ENCODE measurements around the gene MYOT.
A peak's percentile ranks its signal among the peaks of the same experiment; 100 is the strongest.
"Not testable (repeated sequence)": the region's sequence is repeated elsewhere in the genome, so short reads cannot be mapped to it uniquely, and the experiment has no call there.

MYOT gene

GRCh38 chr5:137856916-137857862 is 10.5 kb upstream of the MYOT start:
- DNase-seq, result no peak

GRCh38 chr5:137858223-137858916 is 9.3 kb upstream of the MYOT start:
- no peak for DNase-seq

GRCh38 chr5:137858954-137859353 is 8.7 kb upstream of the MYOT start:
- DNase-seq, result no peak

GRCh38 chr5:137862251-137862650 is 5.4 kb upstream of the MYOT start:
- no peak for DNase-seq

- not testable (repeated sequence) for DNase-seq
Measured at GRCh38 chr5:137863653-137864052, 4.0 kb upstream of the MYOT start.

- DNase-seq, result no peak
Measured at GRCh38 chr5:137866541-137867388, 895 bp upstream of the MYOT start.

GRCh38 chr5:137870647-137871339 is 3.1 kb downstream of the MYOT start:
- no peak for DNase-seq

GRCh38 chr5:137871571-137871970 is 3.9 kb downstream of the MYOT start:
- no peak for DNase-seq

- no peak for DNase-seq
Measured at GRCh38 chr5:137872466-137872865, 4.8 kb downstream of the MYOT start.

GRCh38 chr5:137876101-137876500 is 8.4 kb downstream of the MYOT start:
- DNase-seq, result no peak

- no peak for DNase-seq
Measured at GRCh38 chr5:137880313-137880712, 12.7 kb downstream of the MYOT start.

GRCh38 chr5:137887831-137888230 is 20.2 kb downstream of the MYOT start:
- no peak for DNase-seq

- no peak for DNase-seq
Measured at GRCh38 chr5:137888466-137888862, 20.8 kb downstream of the MYOT start.

- peak; percentile 67 to 72 (median 70) for DNase-seq
Measured at GRCh38 chr5:137888863-137889759, 21.5 kb downstream of the MYOT start, which contains the start of gene PKD2L2. Gene PKD2L2, plus strand, starts transcription at chr5:137889457. Its CDS starts 35 bp downstream, at chr5:137889492.

- DNase-seq, result no peak
Measured at GRCh38 chr5:137890845-137891244, 23.2 kb downstream of the MYOT start.

- DNase-seq, result no peak
Measured at GRCh38 chr5:137891849-137892248, 24.2 kb downstream of the MYOT start.

- DNase-seq, result no peak
Measured at GRCh38 chr5:137894586-137894985, 26.9 kb downstream of the MYOT start.

GRCh38 chr5:137896560-137896959 is 28.9 kb downstream of the MYOT start:
- no peak for DNase-seq

GRCh38 chr5:137899493-137899892 is 31.8 kb downstream of the MYOT start:
- DNase-seq, result no peak

GRCh38 chr5:137901011-137901817 is 33.6 kb downstream of the MYOT start:
- no peak for DNase-seq

Measured in activated CD4-positive, CD25-positive, alpha-beta regulatory T cell (primary cell).